Measurements from ENCODE around the gene PALLD.

DNA sequence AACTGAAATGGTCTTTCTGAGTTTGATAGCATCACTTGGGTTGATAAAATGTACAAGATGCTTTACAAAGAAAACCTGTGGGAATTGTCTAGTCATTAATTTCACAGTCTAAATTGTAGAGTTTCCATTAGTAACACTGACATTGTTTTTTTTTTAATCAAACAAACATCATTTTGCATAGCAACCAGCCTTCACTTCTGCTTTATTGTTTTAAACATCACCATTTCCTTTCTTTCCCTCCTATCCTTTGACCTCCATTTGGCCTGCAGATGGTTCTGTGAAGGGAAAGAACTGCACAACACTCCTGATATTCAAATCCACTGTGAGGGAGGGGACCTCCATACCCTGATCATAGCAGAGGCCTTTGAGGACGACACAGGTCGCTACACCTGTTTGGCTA is 171.1 kb downstream of the PALLD start:
- no peak for TF ChIP-seq GATA2 (IDR thresholded peaks at IDR 0.05; ENCODE audit: low read depth, low read length)
- TF ChIP-seq GATA3 (IDR thresholded peaks at IDR 0.05; ENCODE audit: low read depth, low read length), result no peak
